K562 (cell line): ENCODE results near the gene IL17REL. TPM values are rescaled to one million over a fixed set of nuclear protein-coding genes. Genes with fewer than 3 reads are reported as not detected.

Experiments
- ATAC-seq: fragments of 200-7000 bp; cut with Tn5 transposase; 3 replicates; pipeline ENCODE4 v1.9.1; 2020; ENCODE audit warnings: moderate library complexity
- BruUV-seq: library from RNA; stranded (reverse); fragments of 400-500 nt; replicated peaks from 2 replicates; lab custom pipeline; 2021; lab: Mats Ljungman, UMichigan
- CTCF ChIA-PET: fragments of 300-600 bp; formaldehyde crosslinking; extraction: SDS; loops from one replicate; lab custom pipeline; 2021; ENCODE audit warnings: low intra/inter-chr PET ratio; lab: Yijun Ruan, JAX
- POLR2A ChIA-PET: fragments of 300-600, 350-650 bp; sonication (Branson Sonifier 250); formaldehyde crosslinking; extraction: SDS; loops from one replicate; lab custom pipeline; 2021; ENCODE audit warnings: antibody characterized with exemption, inconsistent platforms; lab: Yijun Ruan, JAX
- DNase-seq, 4 experiments: peaks; one replicate each; pipeline versions ENCODE4 v3.0.0 to v3.0.0-alpha.2; 2011 to 2018; ENCODE audit warnings: low spot score in 3 of 4, mixed read lengths in 3 of 4; ENCODE audit errors: extremely low read depth in 1 of 4
- FAIRE-seq: peaks from 2 replicates; lab custom pipeline; 2011; peaks lifted over from hg19 to GRCh38; lab: Jason Lieb, UNC
- H2AFZ ChIP-seq: 2 replicates; pipeline ENCODE4 v1.6.0; 2011; ENCODE audit warnings: low read depth, low read length, control low read depth, inconsistent platforms
- H3K27ac ChIP-seq: fragments of 200-600 bp; 3 replicates; pipeline ENCODE4 v1.8.0; 2011; ENCODE audit warnings: low read depth, mild to moderate bottlenecking, control low read depth, inconsistent platforms, low read length, moderate library complexity, mixed read lengths; ENCODE audit errors: extremely low read depth
- H3K27me3 ChIP-seq, 2 experiments: fragments of 300-600 bp in 1 of 2; 2 replicates in 1 of 2; 3 replicates in 1 of 2; pipeline versions ENCODE4 v1.6.0 to v1.8.0; 2011; ENCODE audit warnings: inconsistent platforms in 2 of 2, low read length in 2 of 2, mild to moderate bottlenecking in 1 of 2, mixed read lengths in 1 of 2, moderate library complexity in 1 of 2; ENCODE audit not compliant: control insufficient read depth in 2 of 2, insufficient read depth in 2 of 2
- H3K36me3 ChIP-seq: fragments of 300-600 bp; 3 replicates; pipeline ENCODE4 v1.8.0; 2011; ENCODE audit warnings: mild to moderate bottlenecking, low read length, inconsistent platforms; ENCODE audit not compliant: control insufficient read depth, insufficient read depth
- H3K4me1 ChIP-seq, 2 experiments: fragments of 200-600 bp in 1 of 2; replicated peaks in 1 of 2; 2 replicates in 1 of 2; 3 replicates in 1 of 2; pipeline versions ENCODE4 v1.5.1 to v1.8.0; 2011; ENCODE audit warnings: inconsistent platforms in 2 of 2, low read length in 2 of 2, mild to moderate bottlenecking in 1 of 2, mixed read lengths in 1 of 2, moderate library complexity in 1 of 2; ENCODE audit not compliant: control insufficient read depth in 2 of 2, insufficient read depth in 2 of 2
- H3K4me2 ChIP-seq: 2 replicates; pipeline ENCODE4 v1.6.1; 2011; ENCODE audit warnings: low read length, control low read depth, inconsistent platforms, mixed read lengths; ENCODE audit not compliant: insufficient read depth
- H3K4me3 ChIP-seq: fragments of 200-600 bp; sonication (generic), shearing (Covaris generic); 2 replicates; pipeline ENCODE4 v1.5.1; 2016; ENCODE audit warnings: control low read depth, inconsistent platforms
- H3K79me2 ChIP-seq: fragments of 200-600 bp; 3 replicates; pipeline ENCODE4 v1.8.0; 2011; ENCODE audit warnings: low read length, inconsistent platforms; ENCODE audit not compliant: control insufficient read depth, insufficient read depth
- H3K9ac ChIP-seq, 2 experiments: 2 replicates each; pipeline versions ENCODE4 v1.6.0 to v1.6.1; 2011; ENCODE audit warnings: low read depth in 2 of 2, low read length in 2 of 2, control low read depth in 1 of 2, inconsistent platforms in 1 of 2, mild to moderate bottlenecking in 1 of 2, mixed read lengths in 1 of 2; ENCODE audit not compliant: insufficient read depth in 1 of 2
- H3K9me1 ChIP-seq: one replicate; pipeline ENCODE4 v1.6.0; 2011; ENCODE audit warnings: inconsistent platforms, mild to moderate bottlenecking, low read length, moderate library complexity; ENCODE audit not compliant: control insufficient read depth, insufficient read depth
- H3K9me3 ChIP-seq: replicated peaks from 2 replicates; pipeline ENCODE4 v1.5.1; 2011; ENCODE audit warnings: low read depth, low read length, inconsistent platforms; ENCODE audit not compliant: control insufficient read depth, insufficient read depth
- H4K20me1 ChIP-seq: replicated peaks from 2 replicates; pipeline ENCODE4 v1.6.1; 2011; ENCODE audit warnings: low read length, inconsistent platforms, mixed read lengths; ENCODE audit not compliant: control insufficient read depth, insufficient read depth
- CBFB ChIP-seq: sonication (generic); formaldehyde crosslinking; IDR thresholded peaks from 2 replicates; pipeline ENCODE4 v1.4.0; 2020; ENCODE audit warnings: mild to moderate bottlenecking, missing genetic modification reagents
- EWSR1 ChIP-seq: fragments of 450-650 bp; IDR thresholded peaks from 2 replicates; pipeline ENCODE4 v1.6.1; 2018; ENCODE audit warnings: borderline replicate concordance, mild to moderate bottlenecking, low read depth, moderate library complexity; ENCODE audit not compliant: partially characterized antibody
- HMG20A ChIP-seq: fragments of 450-650 bp; formaldehyde crosslinking; conservative IDR thresholded peaks from 2 replicates; pipeline ENCODE4 v1.4.0; 2020; ENCODE audit warnings: mild to moderate bottlenecking, mixed read lengths
- NFATC3 ChIP-seq: fragments of 450-650 bp; IDR thresholded peaks from 2 replicates; pipeline ENCODE4 v1.6.1; 2017; ENCODE audit warnings: mild to moderate bottlenecking
- PCBP1 ChIP-seq: fragments of 200-400 bp; formaldehyde crosslinking; IDR thresholded peaks from 2 replicates; pipeline ENCODE4 v1.6.1; 2018; ENCODE audit warnings: mild to moderate bottlenecking, low read depth, low read length; ENCODE audit not compliant: poor library complexity, severe bottlenecking
- PHF21A ChIP-seq: fragments of 450-650 bp; IDR thresholded peaks from 2 replicates; pipeline ENCODE4 v1.6.1; 2017; ENCODE audit warnings: low read depth, borderline replicate concordance
- POLR2AphosphoS2 ChIP-seq: IDR thresholded peaks from 2 replicates; pipeline ENCODE4 v1.6.1; 2012; ENCODE audit warnings: low read length, improper control_type of control experiment
- RAD51 ChIP-seq: fragments of 450-650 bp; IDR thresholded peaks from 2 replicates; pipeline ENCODE4 v1.7.1; 2016; ENCODE audit warnings: low read depth, mild to moderate bottlenecking, borderline replicate concordance
- SREBF2 ChIP-seq: sonication (generic); formaldehyde crosslinking; IDR thresholded peaks from 2 replicates; pipeline ENCODE4 v1.4.0; 2020; ENCODE audit warnings: mild to moderate bottlenecking, missing genetic modification reagents
- WHSC1 ChIP-seq: IDR thresholded peaks from one replicate; pipeline ENCODE4 v1.6.1; 2012; ENCODE audit warnings: low read length, control low read depth, inconsistent platforms
- ZEB2 ChIP-seq: fragments of 450-650 bp; IDR thresholded peaks from 2 replicates; pipeline ENCODE4 v1.6.1; 2016
- ZNF134 ChIP-seq: fragments of 250-450 bp; sonication (Bioruptor Pico); conservative IDR thresholded peaks from 2 replicates; pipeline ENCODE4 v1.4.0; 2020
- ZNF57 ChIP-seq: fragments of 450-650 bp; formaldehyde crosslinking; IDR thresholded peaks from 2 replicates; pipeline ENCODE4 v1.4.0; 2020; ENCODE audit warnings: mild to moderate bottlenecking, moderate library complexity
- ZSCAN32 ChIP-seq: fragments of 450-650 bp; formaldehyde crosslinking; IDR thresholded peaks from 2 replicates; pipeline ENCODE4 v1.4.0; 2020; ENCODE audit warnings: mild to moderate bottlenecking, moderate library complexity
- WGBS: fragments of 100-300 bp; shearing (Covaris generic); methylation state at CpG from one replicate; pipeline ENCODE4 v1.1.6; 2016; ENCODE audit warnings: low coverage, mixed read lengths; ENCODE audit not compliant: insufficient coverage; ENCODE audit errors: missing lambda C conversion rate; 5-methylcytosine and 5-hydroxymethylcytosine counted together
- in situ Hi-C: fragments of 300-500 bp; cut with MboI; formaldehyde crosslinking; loops from 4 replicates; pipeline ENCODE4 v1.15.0; 2018; ENCODE audit warnings: inconsistent platforms, mixed read lengths
- intact Hi-C: fragments of 100-400 bp; cut with micrococcal nuclease; formaldehyde crosslinking; loops from 2 replicates; pipeline ENCODE4 v1.14.2; 2022
- polyA plus RNA-seq, 8 experiments: library from polyadenylated mRNA; depleted of rRNA in 4 of 8; stranded (reverse) in 5 of 8; unstranded in 3 of 8; fragments of >200 nt; fragmentation: Nextera tagmentation in 2 of 8; fragmentation: Illumina TruSeq in 1 of 8; extraction: Ambion mirVana in 2 of 8; extraction: Trizol in 1 of 8; gene quantifications; 2 replicates each; pipeline versions ENCODE4 v1.2.1 to v1.2.3, GENCODE V29; 2011 to 2014; ENCODE audit warnings: inconsistent platforms in 1 of 8, missing spikeins in 1 of 8
- total RNA-seq, 7 experiments: library from RNA; depleted of rRNA in 6 of 7; stranded (reverse); fragments of >200 nt in 6 of 7; fragmentation: Illumina TruSeq in 2 of 7; extraction: Trizol in 2 of 7; gene quantifications; 2 replicates each; pipeline versions ENCODE4 v1.2.1 to v1.2.3, GENCODE V29; 2011 to 2021; ENCODE audit warnings: low replicate concordance in 1 of 7
- TF ChIP-seq, protein P1 (sequence below): fragments of 450-650 bp; IDR thresholded peaks from 2 replicates; pipeline ENCODE4 v1.6.1; 2016; ENCODE audit warnings: missing biosample characterization, missing genetic modification characterization

The IL17REL gene
- total and polyA plus RNA-seq, 9 of the 15 experiments (the other 6 are each of a cell fraction or from before 2014, with no cell fraction given), result 0.05 to 0.42 (median 0.11) TPM; not detected in 4

DNA sequence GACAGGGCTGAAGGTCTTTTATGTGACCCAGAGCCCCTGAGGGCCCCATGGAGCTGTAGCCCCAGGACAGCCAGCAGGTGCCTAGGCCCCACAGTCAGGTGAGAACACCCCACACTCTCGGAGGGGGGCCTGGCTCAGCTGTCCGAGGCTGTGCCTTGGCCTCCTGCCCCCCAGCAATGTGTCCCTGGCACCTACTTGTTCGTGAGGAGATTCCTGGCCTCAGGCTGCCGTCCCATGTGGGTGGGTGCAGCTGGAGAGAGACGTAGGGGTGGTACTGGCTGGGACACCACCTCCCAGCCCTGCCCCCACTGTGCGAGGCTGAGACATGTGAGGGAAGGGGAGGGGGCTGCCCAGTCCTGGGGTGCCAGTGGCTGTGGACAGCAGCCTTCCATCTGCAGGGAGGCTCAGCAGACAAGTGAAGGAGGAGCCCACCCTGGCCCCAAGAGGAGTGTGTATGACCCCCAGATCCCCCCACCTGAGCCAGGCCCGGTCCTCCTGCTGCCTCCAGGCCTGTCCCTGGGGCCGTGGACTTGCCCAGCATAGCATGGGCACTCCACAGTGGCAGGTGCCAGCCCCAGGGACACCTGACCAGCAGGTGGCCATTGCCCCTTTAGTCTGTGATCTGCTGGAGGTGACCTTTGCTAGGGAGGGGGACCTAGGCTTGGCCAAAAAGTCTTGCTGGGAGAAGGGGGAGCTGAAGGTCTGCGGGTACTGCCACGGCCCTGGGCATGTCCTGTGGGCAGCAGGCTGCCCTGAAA lies 17.0 kb downstream of the IL17REL start:
- Histone ChIP-seq H3K9me1 (no peaks in the 10 kb centered on the region), H3K4me1 (peaks cover 0 to 71% of the 10 kb centered on the region in 2 experiments; a peak in 3 of 5 replicates), H3K9me3 (peaks cover 3% of the 10 kb centered on the region; the same call in 1 of the 2 replicates)
- in situ Hi-C loops, result no loop called here
- TF ChIP-seq POLR2AphosphoS2 (no peak), WHSC1 (no peak), NFATC3 (no peak)
- TF ChIP-seq, all 486 proteins: peak for 0
- CTCF ChIA-PET, result no interaction called here
- FAIRE-seq (no peak), DNase-seq (no peak), ATAC-seq (no peak)
- no peaks in the 10 kb centered on the region for H4K20me1 ChIP-seq
- no peak overlapping the region for H3K27ac ChIP-seq
- POLR2A ChIA-PET, result interaction anchor here (0.5 to 1.0 kb wide), 3 partner anchors 19 to 50 kb away, joined by 3 to 5 read pairs (median 3); no protein-coding TSS in a partner anchor
- intact Hi-C loops, result no loop called here
- 46% methylated on average over 7 of the region's 10 CpGs for WGBS
- BruUV-seq, result no TSS peak
- H3K4me3 ChIP-seq, result no peak overlapping the region
- H2AFZ ChIP-seq, result no peak overlapping the region
- no peaks in the 10 kb centered on the region for H3K36me3 ChIP-seq
- H3K4me2 ChIP-seq, result no peak overlapping the region
- H3K27me3 ChIP-seq, result no peaks in the 10 kb centered on the region
- H3K9ac ChIP-seq, result no peak overlapping the region; a peak in 1 of 4 replicates
- no peaks in the 10 kb centered on the region for H3K79me2 ChIP-seq

DNA sequence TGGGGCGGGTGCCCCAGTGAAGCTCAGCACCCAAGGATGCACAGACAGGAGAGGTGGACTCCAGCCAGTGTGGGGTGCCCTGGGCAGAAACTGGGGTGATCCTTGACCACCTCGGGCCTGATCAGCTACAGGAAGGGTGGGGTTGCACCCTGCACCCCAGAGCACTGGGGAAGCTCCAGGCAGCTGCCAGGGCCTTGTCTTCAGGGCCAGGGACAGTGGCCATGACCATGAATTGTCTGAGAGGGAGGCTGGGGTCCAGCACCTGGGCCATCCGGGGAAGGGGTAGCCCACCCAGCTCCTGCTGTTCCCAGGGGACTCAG lies 17.6 kb downstream of the IL17REL start:
- ChIA-PET POLR2A (no interaction called here), CTCF (no interaction called here)
- Histone ChIP-seq H3K4me1 (peaks cover 0 to 65% of the 10 kb centered on the region in 2 experiments; a peak in 3 of 5 replicates), H3K79me2 (no peaks in the 10 kb centered on the region), H3K27ac (no peak overlapping the region), H3K9me1 (no peaks in the 10 kb centered on the region), H3K36me3 (no peaks in the 10 kb centered on the region), H3K4me3 (no peak overlapping the region), H3K4me2 (no peak overlapping the region), H4K20me1 (no peaks in the 10 kb centered on the region), H2AFZ (no peak overlapping the region), H3K9me3 (peaks cover 3% of the 10 kb centered on the region; the same call in 1 of the 2 replicates), H3K9ac (no peak overlapping the region; a peak in 1 of 4 replicates), H3K27me3 (no peaks in the 10 kb centered on the region)
- ATAC-seq, result no peak
- BruUV-seq, result no TSS peak
- in situ Hi-C loops (no loop called here), intact Hi-C loops (no loop called here)
- no peak for DNase-seq
- WGBS, result 17% methylated on average over 2 of the region's 3 CpGs
- FAIRE-seq, result no peak
- TF ChIP-seq ZNF134 (CRISPR knock-in tag) (no peak), CBFB (CRISPR knock-in tag) (no peak), ZEB2 (no peak), PHF21A (no peak), ZSCAN32 (CRISPR knock-in tag) (no peak), ZNF57 (no peak), EWSR1 (no peak), SREBF2 (CRISPR knock-in tag) (no peak), HMG20A (CRISPR knock-in tag) (no peak), RAD51 (no peak), PCBP1 (no peak)
- TF ChIP-seq, protein P1, sequence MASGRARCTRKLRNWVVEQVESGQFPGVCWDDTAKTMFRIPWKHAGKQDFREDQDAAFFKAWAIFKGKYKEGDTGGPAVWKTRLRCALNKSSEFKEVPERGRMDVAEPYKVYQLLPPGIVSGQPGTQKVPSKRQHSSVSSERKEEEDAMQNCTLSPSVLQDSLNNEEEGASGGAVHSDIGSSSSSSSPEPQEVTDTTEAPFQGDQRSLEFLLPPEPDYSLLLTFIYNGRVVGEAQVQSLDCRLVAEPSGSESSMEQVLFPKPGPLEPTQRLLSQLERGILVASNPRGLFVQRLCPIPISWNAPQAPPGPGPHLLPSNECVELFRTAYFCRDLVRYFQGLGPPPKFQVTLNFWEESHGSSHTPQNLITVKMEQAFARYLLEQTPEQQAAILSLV, result no peak
